H1 (cell line): ENCODE data around the gene CSF3. TPM values are rescaled to one million over a fixed set of nuclear protein-coding genes. Genes with fewer than 3 reads are reported as not detected.
A peak's percentile ranks its signal among the peaks of the same experiment; 100 is the strongest.

Experiments
- microRNA-seq, 2 experiments: library from miRNA; unstranded; fragments of <30 nt; microRNA quantifications; one replicate each; pipeline versions ENCODE4 to v1.2.0, GENCODE V29; 2016 to 2020; ENCODE audit warnings: borderline microRNAs expressed in 2 of 2, borderline number of aligned reads in 2 of 2, borderline replicate concordance in 1 of 2
- polyA plus RNA-seq, 7 experiments: library from polyadenylated mRNA; depleted of rRNA in 3 of 7; stranded (reverse) in 5 of 7; unstranded in 2 of 7; fragments of >200 nt in 5 of 7; fragments of 200-250 nt in 2 of 7; gene quantifications; 1 replicate in 5 of 7; 2 replicates in 1 of 7; 4 replicates in 1 of 7; pipeline versions ENCODE4 v1.2.1 to v1.2.3, GENCODE V29; 2011 to 2013; ENCODE audit warnings: missing spikeins in 2 of 7, mixed read lengths in 2 of 7
- small RNA-seq: library from polyadenylated mRNA; stranded (forward); fragments of <200 nt; extraction: miRNeasy Mini kit (QIAGEN cat#:217004); gene quantifications from one replicate; pipeline ENCODE3, GENCODE V24; 2013; ENCODE audit not compliant: insufficient read depth
- total RNA-seq: library from RNA; stranded (reverse); fragmentation: NEBNext Ultra II Directional; extraction: Animal tissue kit (Norgen Biotek cat#: 25700); gene quantifications from 2 replicates; pipeline ENCODE4 v1.2.1, GENCODE V29; 2021

Gene CSF3
- total and polyA plus RNA-seq, 2 of the 8 experiments (the other 6 are each of a cell fraction or from before 2014, with no cell fraction given), result 0.03 TPM; not detected in 1

Small RNA genes within 50 kb of the gene (microRNA-seq; reads per million reads assigned to microRNA genes)
- 0.20 to 0.23 reads per million in 2 experiments for gene MIR6884

Small RNA genes within 50 kb of the gene (small RNA-seq; reads per million reads assigned to genes)
- gene SNORD124, result 37.0 reads per million, percentile 95 among the genes with 10 or more reads in this experiment

Other genes with a start within 250 kb of the CSF3 start
- gene IKZF3, start 151.1 kb upstream of the CSF3 start, total RNA-seq, result 0.52 and 0.56 TPM in 2 replicates
- gene IKZF3, start 151.1 kb upstream of the CSF3 start, polyA plus RNA-seq (2011; rRNA removed), result 0.23 and 0.31 TPM in 2 replicates
- not detected in 2 replicates for gene ZPBP2, start 147.2 kb upstream of the CSF3 start, total RNA-seq
- not detected in 2 replicates for gene ZPBP2, start 147.2 kb upstream of the CSF3 start, polyA plus RNA-seq (2011; rRNA removed)
- gene GSDMB, start 96.8 kb upstream of the CSF3 start, total RNA-seq, result 10.3 and 11.8 TPM in 2 replicates
- gene GSDMB, start 96.8 kb upstream of the CSF3 start, polyA plus RNA-seq (2011; rRNA removed), result 9.7 and 9.8 TPM in 2 replicates
- gene ORMDL3, start 87.8 kb upstream of the CSF3 start, total RNA-seq, result 50.4 and 54.6 TPM in 2 replicates
- 108 and 168 TPM in 2 replicates for gene ORMDL3, start 87.8 kb upstream of the CSF3 start, polyA plus RNA-seq (2011; rRNA removed)
- not detected in 2 replicates for gene LRRC3C, start 87.7 kb upstream of the CSF3 start, total RNA-seq
- gene LRRC3C, start 87.7 kb upstream of the CSF3 start, polyA plus RNA-seq (2011; rRNA removed), result not detected in 2 replicates
- not detected in 2 replicates for gene GSDMA, start 52.4 kb upstream of the CSF3 start, total RNA-seq
- 0.03 and 0.05 TPM in 2 replicates for gene GSDMA, start 52.4 kb upstream of the CSF3 start, polyA plus RNA-seq (2011; rRNA removed)
- 198 TPM in 2 replicates for gene PSMD3, start 34.6 kb upstream of the CSF3 start, total RNA-seq
- gene PSMD3, start 34.6 kb upstream of the CSF3 start, polyA plus RNA-seq (2011; rRNA removed), result 151 and 182 TPM in 2 replicates
- gene MED24, start 39.0 kb downstream of the CSF3 start, total RNA-seq, result 81.7 and 90.6 TPM in 2 replicates
- 92.7 and 120 TPM in 2 replicates for gene MED24, start 39.0 kb downstream of the CSF3 start, polyA plus RNA-seq (2011; rRNA removed)
- 10.2 and 11.8 TPM in 2 replicates for gene THRA, start 47.5 kb downstream of the CSF3 start, total RNA-seq
- 6.4 and 8.2 TPM in 2 replicates for gene THRA, start 47.5 kb downstream of the CSF3 start, polyA plus RNA-seq (2011; rRNA removed)
- gene NR1D1, start 85.1 kb downstream of the CSF3 start, total RNA-seq, result 4.3 and 4.6 TPM in 2 replicates
- gene NR1D1, start 85.1 kb downstream of the CSF3 start, polyA plus RNA-seq (2011; rRNA removed), result 1.5 and 3.4 TPM in 2 replicates
- 66.5 and 69.2 TPM in 2 replicates for gene MSL1, start 106.5 kb downstream of the CSF3 start, total RNA-seq
- gene MSL1, start 106.5 kb downstream of the CSF3 start, polyA plus RNA-seq (2011; rRNA removed), result 18.2 and 24.1 TPM in 2 replicates
- gene CASC3, start 125.1 kb downstream of the CSF3 start, total RNA-seq, result 114 and 116 TPM in 2 replicates
- gene CASC3, start 125.1 kb downstream of the CSF3 start, polyA plus RNA-seq (2011; rRNA removed), result 80.2 and 85.7 TPM in 2 replicates
- 18.1 and 20.2 TPM in 2 replicates for gene RAPGEFL1, start 162.0 kb downstream of the CSF3 start, total RNA-seq
- 20.0 and 25.0 TPM in 2 replicates for gene RAPGEFL1, start 162.0 kb downstream of the CSF3 start, polyA plus RNA-seq (2011; rRNA removed)
- 21.1 and 25.3 TPM in 2 replicates for gene WIPF2, start 203.9 kb downstream of the CSF3 start, total RNA-seq
- gene WIPF2, start 203.9 kb downstream of the CSF3 start, polyA plus RNA-seq (2011; rRNA removed), result 6.9 and 9.2 TPM in 2 replicates